ENCODE results near the gene MTUS2.

Gene MTUS2

GRCh38 chr13:29103065-29103800 is 283.1 kb downstream of the MTUS2 start:
- Histone ChIP-seq H3K9me3 (no peaks in the 10 kb centered on the region), H3K4me1 (no peaks in the 10 kb centered on the region), H3K36me3 (replicated peaks) (no peaks in the 10 kb centered on the region), H3K4me3 (no peak overlapping the region), H3K27me3 (ENCODE audit: low read depth) (no peaks in the 10 kb centered on the region)
- in situ Hi-C loops (cut with MboI; ENCODE audit: low sequenced_read_pairs) = no loop called here
- no peak for DNase-seq (ENCODE audit: low spot score in 2 of 2)

- no peaks in the 10 kb centered on the region for H3K36me3 ChIP-seq (replicated peaks)
- H3K4me1 ChIP-seq = no peaks in the 10 kb centered on the region
- H3K27me3 ChIP-seq (ENCODE audit: low read depth) = no peaks in the 10 kb centered on the region
- in situ Hi-C loops (cut with MboI; ENCODE audit: low sequenced_read_pairs) = no loop called here
- no peak for DNase-seq (ENCODE audit: low spot score in 2 of 2)
- no peaks in the 10 kb centered on the region for H3K9me3 ChIP-seq
- H3K4me3 ChIP-seq = no peak overlapping the region
Observed at GRCh38 chr13:29104461-29104860, 284.3 kb downstream of the MTUS2 start.

- in situ Hi-C loops (cut with MboI; ENCODE audit: low sequenced_read_pairs) = no loop called here
- DNase-seq (ENCODE audit: low spot score in 2 of 2) = no peak
- H3K27me3 ChIP-seq (ENCODE audit: low read depth) = no peaks in the 10 kb centered on the region
- no peaks in the 10 kb centered on the region for H3K9me3 ChIP-seq
- no peaks in the 10 kb centered on the region for H3K36me3 ChIP-seq (replicated peaks)
- H3K4me1 ChIP-seq = no peaks in the 10 kb centered on the region
- H3K4me3 ChIP-seq = no peak overlapping the region
Observed at GRCh38 chr13:29105779-29106178, 285.6 kb downstream of the MTUS2 start.

GRCh38 chr13:29106651-29107050 is 286.5 kb downstream of the MTUS2 start:
- no peak overlapping the region for H3K4me3 ChIP-seq
- H3K36me3 ChIP-seq (replicated peaks) = no peaks in the 10 kb centered on the region
- in situ Hi-C loops (cut with MboI; ENCODE audit: low sequenced_read_pairs) = no loop called here
- no peaks in the 10 kb centered on the region for H3K9me3 ChIP-seq
- H3K4me1 ChIP-seq = no peaks in the 10 kb centered on the region
- no peaks in the 10 kb centered on the region for H3K27me3 ChIP-seq (ENCODE audit: low read depth)
- no peak for DNase-seq (ENCODE audit: low spot score in 2 of 2)

- Histone ChIP-seq H3K27me3 (ENCODE audit: low read depth) (no peaks in the 10 kb centered on the region), H3K4me1 (no peaks in the 10 kb centered on the region), H3K4me3 (no peak overlapping the region), H3K9me3 (no peaks in the 10 kb centered on the region), H3K36me3 (replicated peaks) (no peaks in the 10 kb centered on the region)
- in situ Hi-C loops (cut with MboI; ENCODE audit: low sequenced_read_pairs) = no loop called here
- no peak for DNase-seq (ENCODE audit: low spot score in 2 of 2)
Observed at GRCh38 chr13:29108068-29108786, 288.1 kb downstream of the MTUS2 start.

GRCh38 chr13:29109987-29110386 is 289.8 kb downstream of the MTUS2 start:
- H3K9me3 ChIP-seq = no peaks in the 10 kb centered on the region
- no peaks in the 10 kb centered on the region for H3K27me3 ChIP-seq (ENCODE audit: low read depth)
- no peaks in the 10 kb centered on the region for H3K36me3 ChIP-seq (replicated peaks)
- DNase-seq (ENCODE audit: low spot score in 2 of 2) = no peak
- H3K4me1 ChIP-seq = no peaks in the 10 kb centered on the region
- no peak overlapping the region for H3K4me3 ChIP-seq
- in situ Hi-C loops (cut with MboI; ENCODE audit: low sequenced_read_pairs) = no loop called here

GRCh38 chr13:29111446-29111845 is 291.3 kb downstream of the MTUS2 start:
- no peaks in the 10 kb centered on the region for H3K27me3 ChIP-seq (ENCODE audit: low read depth)
- no peak overlapping the region for H3K4me3 ChIP-seq
- H3K36me3 ChIP-seq (replicated peaks) = no peaks in the 10 kb centered on the region
- no peaks in the 10 kb centered on the region for H3K4me1 ChIP-seq
- DNase-seq (ENCODE audit: low spot score in 2 of 2) = no peak
- H3K9me3 ChIP-seq = no peaks in the 10 kb centered on the region
- in situ Hi-C loops (cut with MboI; ENCODE audit: low sequenced_read_pairs) = no loop called here

GRCh38 chr13:29115842-29116241 is 295.7 kb downstream of the MTUS2 start:
- H3K4me1 ChIP-seq = no peaks in the 10 kb centered on the region
- H3K9me3 ChIP-seq = no peaks in the 10 kb centered on the region
- H3K27me3 ChIP-seq (ENCODE audit: low read depth) = no peaks in the 10 kb centered on the region
- no peak overlapping the region for H3K4me3 ChIP-seq
- in situ Hi-C loops (cut with MboI; ENCODE audit: low sequenced_read_pairs) = no loop called here
- no peaks in the 10 kb centered on the region for H3K36me3 ChIP-seq (replicated peaks)
- DNase-seq (ENCODE audit: low spot score in 2 of 2) = no peak

- in situ Hi-C loops (cut with MboI; ENCODE audit: low sequenced_read_pairs) = no loop called here
- no peaks in the 10 kb centered on the region for H3K36me3 ChIP-seq (replicated peaks)
- H3K4me3 ChIP-seq = no peak overlapping the region
- H3K27me3 ChIP-seq (ENCODE audit: low read depth) = no peaks in the 10 kb centered on the region
- DNase-seq (ENCODE audit: low spot score in 2 of 2) = no peak
- no peaks in the 10 kb centered on the region for H3K9me3 ChIP-seq
- no peaks in the 10 kb centered on the region for H3K4me1 ChIP-seq
Observed at GRCh38 chr13:29117663-29118062, 297.5 kb downstream of the MTUS2 start.

- no peak overlapping the region for H3K4me3 ChIP-seq
- no peaks in the 10 kb centered on the region for H3K4me1 ChIP-seq
- no peak for DNase-seq (ENCODE audit: low spot score in 2 of 2)
- H3K9me3 ChIP-seq = no peaks in the 10 kb centered on the region
- H3K27me3 ChIP-seq (ENCODE audit: low read depth) = no peaks in the 10 kb centered on the region
- no peaks in the 10 kb centered on the region for H3K36me3 ChIP-seq (replicated peaks)
- in situ Hi-C loops (cut with MboI; ENCODE audit: low sequenced_read_pairs) = no loop called here
Observed at GRCh38 chr13:29118471-29118870, 298.3 kb downstream of the MTUS2 start.

- Histone ChIP-seq H3K4me1 (no peaks in the 10 kb centered on the region), H3K36me3 (replicated peaks) (no peaks in the 10 kb centered on the region), H3K27me3 (ENCODE audit: low read depth) (no peaks in the 10 kb centered on the region), H3K4me3 (no peak overlapping the region), H3K9me3 (no peaks in the 10 kb centered on the region)
- no peak for DNase-seq (ENCODE audit: low spot score in 2 of 2)
- in situ Hi-C loops (cut with MboI; ENCODE audit: low sequenced_read_pairs) = no loop called here
Observed at GRCh38 chr13:29125191-29125933, 305.2 kb downstream of the MTUS2 start.

GRCh38 chr13:29125934-29126424 is 305.8 kb downstream of the MTUS2 start:
- no peaks in the 10 kb centered on the region for H3K9me3 ChIP-seq
- in situ Hi-C loops (cut with MboI; ENCODE audit: low sequenced_read_pairs) = no loop called here
- H3K4me1 ChIP-seq = no peaks in the 10 kb centered on the region
- H3K27me3 ChIP-seq (ENCODE audit: low read depth) = no peaks in the 10 kb centered on the region
- no peaks in the 10 kb centered on the region for H3K36me3 ChIP-seq (replicated peaks)
- no peak for DNase-seq (ENCODE audit: low spot score in 2 of 2)
- no peak overlapping the region for H3K4me3 ChIP-seq

- no peaks in the 10 kb centered on the region for H3K36me3 ChIP-seq (replicated peaks)
- no peaks in the 10 kb centered on the region for H3K9me3 ChIP-seq
- in situ Hi-C loops (cut with MboI; ENCODE audit: low sequenced_read_pairs) = no loop called here
- H3K27me3 ChIP-seq (ENCODE audit: low read depth) = no peaks in the 10 kb centered on the region
- H3K4me1 ChIP-seq = no peaks in the 10 kb centered on the region
- no peak overlapping the region for H3K4me3 ChIP-seq
- no peak for DNase-seq (ENCODE audit: low spot score in 2 of 2)
Observed at GRCh38 chr13:29129616-29130015, 309.5 kb downstream of the MTUS2 start.

- Histone ChIP-seq H3K4me1 (no peaks in the 10 kb centered on the region), H3K9me3 (no peaks in the 10 kb centered on the region), H3K4me3 (no peak overlapping the region), H3K27me3 (ENCODE audit: low read depth) (no peaks in the 10 kb centered on the region), H3K36me3 (replicated peaks) (no peaks in the 10 kb centered on the region)
- in situ Hi-C loops (cut with MboI; ENCODE audit: low sequenced_read_pairs) = no loop called here
- DNase-seq (ENCODE audit: low spot score in 2 of 2) = no peak
Observed at GRCh38 chr13:29131159-29131558, 311.0 kb downstream of the MTUS2 start.
